HUES48 (cell line): Measurements from ENCODE around the gene SAFB2.

Source experiments
- H3K27ac ChIP-seq: one replicate; pipeline ENCODE4 v1.7.0; 2013; ENCODE audit warnings: low read depth, low read length, inconsistent platforms
- H3K27me3 ChIP-seq: 2 replicates; pipeline ENCODE4 v1.6.1; 2013; ENCODE audit warnings: mild to moderate bottlenecking, low read length; ENCODE audit not compliant: control insufficient read depth, insufficient read depth
- H3K36me3 ChIP-seq: 2 replicates; pipeline ENCODE4 v1.6.1; 2013; ENCODE audit warnings: low read length; ENCODE audit not compliant: control insufficient read depth, insufficient read depth
- H3K4me1 ChIP-seq: 2 replicates; pipeline ENCODE4 v1.6.1; 2013; ENCODE audit warnings: mild to moderate bottlenecking, low read length; ENCODE audit not compliant: control insufficient read depth, insufficient read depth
- H3K4me3 ChIP-seq: 2 replicates; pipeline ENCODE4 v1.5.1; 2013; ENCODE audit warnings: mild to moderate bottlenecking, low read depth, low read length
- H3K9ac ChIP-seq: 2 replicates; pipeline ENCODE4 v1.6.1; 2013; ENCODE audit warnings: mild to moderate bottlenecking, low read depth, low read length, moderate library complexity
- H3K9me3 ChIP-seq: 2 replicates; pipeline ENCODE4 v1.6.1; 2013; ENCODE audit warnings: low read length; ENCODE audit not compliant: control insufficient read depth, insufficient read depth

SAFB2 gene

DNA sequence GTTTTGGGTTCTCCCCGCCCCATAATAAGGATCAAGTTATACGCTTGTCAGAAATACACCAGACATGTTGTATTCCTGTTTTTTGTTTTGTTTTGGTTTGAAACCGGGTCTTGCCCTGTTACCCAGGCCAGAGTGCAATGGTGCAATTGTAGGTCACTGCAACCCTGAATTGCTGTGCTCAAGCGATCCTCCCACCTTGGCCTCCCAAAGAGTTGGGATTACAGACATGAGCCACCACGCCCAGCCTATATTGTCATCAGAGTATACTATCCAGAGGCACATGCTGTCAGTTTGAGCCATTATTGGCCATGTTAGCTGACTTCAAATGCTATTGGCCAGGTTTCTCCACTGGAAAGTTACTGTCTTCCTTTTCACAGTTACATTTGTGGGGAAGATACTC is 10.1 kb upstream of the SAFB2 start:
- Histone ChIP-seq H3K27ac (no peak overlapping the region), H3K9me3 (no peaks in the 10 kb centered on the region), H3K4me1 (no peaks in the 10 kb centered on the region), H3K4me3 (no peak overlapping the region), H3K27me3 (no peaks in the 10 kb centered on the region), H3K9ac (no peak overlapping the region), H3K36me3 (peaks cover 58% of the 10 kb centered on the region)

DNA sequence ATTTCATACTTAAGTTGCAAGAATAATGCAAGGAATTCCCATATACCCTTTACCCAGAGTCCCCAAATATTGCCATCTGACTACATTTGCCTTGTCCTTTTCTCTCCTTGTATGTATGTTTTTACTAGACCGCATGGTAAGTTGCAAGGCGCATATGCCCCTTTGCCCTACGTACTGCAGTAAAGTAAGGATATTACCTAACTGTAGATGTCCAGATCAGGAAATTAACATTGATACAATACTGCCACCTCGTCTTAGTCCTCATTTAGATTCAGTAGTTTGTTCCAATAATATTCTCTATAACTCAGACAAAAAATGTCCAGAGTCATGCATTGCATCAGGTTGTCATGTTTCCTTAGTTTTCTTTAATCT is 9.7 kb upstream of the SAFB2 start:
- Histone ChIP-seq H3K36me3 (peaks cover 63% of the 10 kb centered on the region), H3K9ac (no peak overlapping the region), H3K4me3 (no peak overlapping the region), H3K27ac (no peak overlapping the region), H3K9me3 (no peaks in the 10 kb centered on the region), H3K4me1 (no peaks in the 10 kb centered on the region), H3K27me3 (no peaks in the 10 kb centered on the region)

DNA sequence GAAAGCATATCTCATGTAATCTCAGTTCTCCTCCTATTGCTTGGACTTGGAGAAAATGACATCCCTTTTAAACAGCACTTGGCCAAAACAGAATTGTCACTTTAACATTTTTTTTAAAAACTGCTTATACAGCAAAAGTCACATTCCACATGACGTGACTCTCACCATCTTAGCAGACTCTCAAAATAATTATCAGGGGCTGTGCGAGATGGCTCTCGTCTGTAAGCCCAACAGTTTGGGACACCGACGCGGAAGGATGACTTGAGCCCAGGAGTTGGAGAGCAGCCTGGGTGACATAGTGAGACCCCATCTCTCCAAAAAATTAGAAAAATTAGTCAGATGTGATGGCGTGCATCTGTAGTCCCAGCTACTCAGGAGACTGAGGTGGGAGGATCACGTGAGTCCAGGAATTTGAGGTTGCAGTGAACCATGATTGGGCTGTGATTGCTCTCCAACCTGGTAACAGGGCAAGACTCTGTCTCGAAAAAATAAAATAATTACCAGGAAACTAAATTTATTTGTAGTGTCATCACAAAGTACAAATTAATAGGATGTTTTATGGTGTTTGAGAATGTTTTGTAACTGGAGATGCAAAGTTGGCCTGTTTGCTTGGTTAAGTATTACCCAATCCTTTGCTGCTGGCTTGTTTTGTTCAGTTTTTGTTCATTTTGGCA is 9.1 kb upstream of the SAFB2 start:
- H3K4me3 ChIP-seq, result no peak overlapping the region
- no peak overlapping the region for H3K9ac ChIP-seq
- no peaks in the 10 kb centered on the region for H3K4me1 ChIP-seq
- no peaks in the 10 kb centered on the region for H3K27me3 ChIP-seq
- no peaks in the 10 kb centered on the region for H3K9me3 ChIP-seq
- peaks cover 68% of the 10 kb centered on the region for H3K36me3 ChIP-seq
- no peak overlapping the region for H3K27ac ChIP-seq

DNA sequence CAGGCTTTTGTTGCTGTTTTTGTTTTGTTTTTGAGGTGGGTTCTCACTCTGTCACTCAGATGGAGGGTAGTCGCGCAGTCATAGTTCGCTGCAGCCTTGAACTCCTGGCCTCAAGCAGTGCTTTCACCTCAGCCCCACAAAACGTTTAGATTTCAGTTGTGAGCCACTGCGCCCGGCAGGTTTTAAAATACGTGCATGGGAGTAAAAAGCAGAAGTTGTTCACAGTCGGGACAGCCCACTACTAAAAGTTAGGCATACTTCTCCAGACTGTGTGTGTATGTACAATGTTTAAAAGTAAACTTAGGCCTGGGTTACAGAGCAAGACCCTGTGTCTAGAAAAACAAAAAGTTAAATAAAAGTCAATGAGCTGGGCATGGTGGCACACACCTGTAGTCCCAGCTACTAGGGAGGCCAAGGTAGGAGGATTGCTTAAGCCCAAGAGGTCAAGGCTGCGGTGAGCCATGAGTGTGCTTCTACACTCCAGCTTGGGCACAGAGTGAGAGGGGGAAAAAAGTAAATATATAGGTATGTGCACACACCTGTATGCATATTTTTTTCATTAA is 6.4 kb upstream of the SAFB2 start:
- H3K36me3 ChIP-seq, result peaks cover 72% of the 10 kb centered on the region
- no peak overlapping the region for H3K4me3 ChIP-seq

DNA sequence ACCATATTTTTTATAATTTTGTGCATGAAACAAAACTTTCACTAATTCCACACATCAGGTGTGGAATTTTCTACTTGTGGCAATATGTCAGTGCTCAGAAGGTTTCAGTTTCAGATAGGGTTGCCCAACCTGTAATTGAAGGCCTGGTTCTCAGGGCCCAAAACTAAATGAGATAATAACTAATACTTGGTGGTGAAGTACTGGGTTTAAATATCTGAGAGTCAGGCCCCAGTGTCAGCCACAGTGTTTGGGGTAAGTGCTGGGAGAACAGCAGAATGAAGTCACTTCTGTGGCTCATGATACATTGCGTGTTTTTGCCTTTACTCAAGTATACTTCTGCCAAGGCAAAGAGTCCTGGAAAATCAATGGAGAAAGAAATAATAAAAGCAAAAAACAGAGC is 5.9 kb upstream of the SAFB2 start:
- Histone ChIP-seq H3K27me3 (no peaks in the 10 kb centered on the region), H3K36me3 (peaks cover 72% of the 10 kb centered on the region), H3K4me1 (peaks cover 12% of the 10 kb centered on the region), H3K4me3 (no peak overlapping the region), H3K9me3 (no peaks in the 10 kb centered on the region), H3K9ac (no peak overlapping the region), H3K27ac (no peak overlapping the region)

More for the DNA sequence above, 6.4 kb upstream of the SAFB2 start:
- no peak overlapping the region for H3K27ac ChIP-seq
- H3K27me3 ChIP-seq, result no peaks in the 10 kb centered on the region
- peaks cover 12% of the 10 kb centered on the region for H3K4me1 ChIP-seq
- no peaks in the 10 kb centered on the region for H3K9me3 ChIP-seq
- no peak overlapping the region for H3K9ac ChIP-seq

DNA sequence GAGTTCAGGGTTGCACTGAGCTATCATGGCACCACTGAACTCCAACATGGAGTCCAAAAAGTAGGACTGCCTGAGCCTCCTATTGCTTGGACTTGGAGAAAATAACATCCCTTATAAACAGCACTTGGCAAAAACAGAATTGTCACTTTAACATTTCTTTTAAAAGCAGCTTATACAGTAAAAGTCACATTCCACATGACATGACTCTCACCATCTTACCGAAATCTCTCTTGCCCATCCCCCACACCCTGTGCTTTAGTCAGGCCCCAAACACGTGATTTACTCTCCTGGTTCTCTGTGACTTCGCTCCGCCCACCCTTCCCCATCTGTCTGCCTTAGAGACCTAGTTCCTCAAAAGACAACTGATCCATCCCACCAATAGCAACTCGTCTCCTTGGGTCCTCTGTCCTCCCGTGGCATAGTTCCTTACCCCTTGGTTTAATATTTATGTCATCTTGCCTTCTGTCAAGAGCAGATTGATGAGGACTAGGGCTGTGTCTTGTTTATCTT is 4.9 kb upstream of the SAFB2 start:
- Histone ChIP-seq H3K4me3 (no peak overlapping the region), H3K9ac (no peak overlapping the region), H3K9me3 (no peaks in the 10 kb centered on the region), H3K4me1 (peaks cover 12% of the 10 kb centered on the region), H3K27ac (no peak overlapping the region), H3K27me3 (no peaks in the 10 kb centered on the region), H3K36me3 (peaks cover 68% of the 10 kb centered on the region)

DNA sequence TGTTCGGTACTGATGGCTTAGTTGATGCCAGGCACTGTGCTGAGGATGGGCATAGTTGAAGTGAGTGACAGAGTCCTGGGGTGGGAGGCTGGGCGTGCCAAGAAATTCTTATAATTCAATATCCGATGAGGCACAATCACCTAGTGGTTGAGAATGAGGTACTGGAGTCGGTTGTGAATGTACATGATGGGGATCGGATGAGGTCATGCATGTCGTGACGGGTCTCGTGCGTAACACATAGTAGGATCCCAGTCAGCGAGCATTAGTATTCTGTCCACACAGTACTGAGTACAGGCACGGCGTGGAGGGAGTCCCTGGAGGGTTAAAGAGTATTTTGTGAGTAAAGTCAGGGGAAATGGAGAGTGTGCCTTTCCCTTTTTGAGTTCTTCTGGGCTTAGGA is 3.1 kb upstream of the SAFB2 start:
- Histone ChIP-seq H3K9me3 (no peaks in the 10 kb centered on the region), H3K36me3 (peaks cover 66% of the 10 kb centered on the region), H3K4me1 (peaks cover 19% of the 10 kb centered on the region), H3K27ac (no peak overlapping the region), H3K9ac (no peak overlapping the region), H3K4me3 (no peak overlapping the region), H3K27me3 (no peaks in the 10 kb centered on the region)

DNA sequence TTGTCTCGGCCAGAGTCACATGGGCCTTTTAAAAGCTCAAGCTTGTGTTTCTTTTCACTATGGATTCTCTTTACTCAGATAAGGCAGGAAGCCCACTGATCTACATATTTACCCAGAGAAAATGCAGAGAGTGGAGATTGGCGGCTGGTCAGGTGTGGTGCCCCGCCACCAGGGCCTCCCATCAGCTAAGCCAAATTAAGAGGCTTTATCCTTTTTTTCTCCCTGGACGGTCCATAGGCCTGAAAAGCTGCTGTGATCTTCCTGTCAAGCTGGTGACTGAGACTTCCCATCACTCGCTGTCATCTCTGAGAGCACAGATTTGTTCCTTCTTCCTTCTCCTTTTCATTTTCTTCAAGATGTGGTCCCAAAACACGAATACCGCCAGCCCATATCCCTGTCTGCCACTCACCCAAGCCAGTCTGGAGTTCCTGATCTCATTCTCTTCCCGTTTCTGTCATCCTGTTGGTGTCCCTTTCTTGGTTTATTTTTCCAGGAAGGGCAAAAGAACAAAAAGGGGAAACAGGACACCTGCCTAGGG is 2.2 kb upstream of the SAFB2 start:
- H3K27ac ChIP-seq, result peak overlapping the region; percentile 56
- H3K36me3 ChIP-seq, result peaks cover 67% of the 10 kb centered on the region
- no peaks in the 10 kb centered on the region for H3K27me3 ChIP-seq
- no peaks in the 10 kb centered on the region for H3K9me3 ChIP-seq
- H3K9ac ChIP-seq, result peak overlapping the region; percentile 93; the same call in 1 of the 2 replicates
- peaks cover 19% of the 10 kb centered on the region for H3K4me1 ChIP-seq
- H3K4me3 ChIP-seq, result peak overlapping the region; percentile 83

DNA sequence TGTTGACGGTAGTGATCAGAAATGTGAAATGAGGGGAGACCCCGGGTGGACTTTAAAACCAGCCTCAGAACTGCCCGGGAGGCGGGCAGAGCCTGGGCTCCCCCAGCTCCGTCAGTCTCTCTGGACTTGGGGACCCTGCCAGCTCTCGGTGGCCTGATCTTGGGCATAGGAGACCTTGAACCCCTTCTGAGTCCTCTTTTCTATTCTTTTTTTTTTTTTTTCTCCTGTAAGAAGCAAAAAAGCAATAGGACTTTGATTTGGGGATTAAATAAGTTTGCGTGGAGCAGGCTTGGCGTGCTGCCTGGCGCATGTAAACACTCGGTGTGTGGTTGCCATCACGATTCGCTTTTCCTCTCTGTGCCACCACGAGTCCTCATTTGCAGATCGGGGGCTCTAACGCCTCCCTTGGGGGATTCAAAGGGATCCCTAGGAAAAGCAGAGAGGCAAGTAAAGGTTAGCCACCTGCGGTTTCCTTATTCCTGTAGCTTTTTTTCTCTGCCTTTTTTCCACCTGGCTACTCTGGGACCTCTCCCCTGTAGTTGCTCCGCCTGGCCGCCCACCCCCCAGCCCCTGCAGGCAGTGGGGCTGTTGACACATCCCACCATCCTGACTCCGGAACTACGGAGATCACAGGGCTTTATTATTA is 1.6 kb upstream of the SAFB2 start:
- H3K4me3 ChIP-seq, result peak overlapping the region; percentile 83
- H3K9me3 ChIP-seq, result no peaks in the 10 kb centered on the region
- peaks cover 65% of the 10 kb centered on the region for H3K36me3 ChIP-seq
- peak overlapping the region; percentile 93 for H3K9ac ChIP-seq
- peak overlapping the region; percentile 56 for H3K27ac ChIP-seq
- H3K4me1 ChIP-seq, result peaks cover 19% of the 10 kb centered on the region
- no peaks in the 10 kb centered on the region for H3K27me3 ChIP-seq

DNA sequence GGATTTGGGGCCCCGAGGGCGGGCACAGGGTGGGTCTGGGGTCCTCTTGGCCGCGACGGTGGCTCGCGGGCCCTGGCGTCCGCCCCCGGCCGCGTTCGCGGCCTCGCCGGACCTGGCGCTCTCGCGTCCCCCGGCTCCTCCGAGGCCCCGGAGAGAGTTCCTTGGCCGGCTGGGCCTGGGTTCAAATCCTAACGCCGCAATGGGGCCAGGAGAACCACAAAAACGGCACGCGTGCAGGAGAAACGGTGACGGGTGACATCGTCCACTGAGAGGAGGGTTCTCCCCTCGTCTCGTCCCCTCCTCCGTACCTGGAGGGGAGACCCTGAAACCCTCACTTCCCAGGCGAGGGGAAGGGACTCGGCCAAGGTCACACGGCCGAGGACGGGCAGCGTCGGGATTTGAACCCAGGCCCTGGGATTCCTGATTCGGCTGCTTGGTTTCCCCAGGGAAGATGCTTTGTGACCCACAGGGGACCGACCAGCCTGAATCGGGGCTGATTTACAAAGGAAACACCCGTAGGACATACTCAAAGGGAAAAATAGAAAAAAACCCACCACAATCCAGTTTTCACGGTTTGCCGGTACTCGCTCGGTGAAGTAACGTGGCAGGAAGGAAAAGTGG is 931 bp upstream of the SAFB2 start:
- peaks cover 19% of the 10 kb centered on the region for H3K4me1 ChIP-seq
- H3K27me3 ChIP-seq, result no peaks in the 10 kb centered on the region
- peaks cover 65% of the 10 kb centered on the region for H3K36me3 ChIP-seq
- peak overlapping the region; percentile 83 for H3K4me3 ChIP-seq
- H3K9me3 ChIP-seq, result no peaks in the 10 kb centered on the region
- peak overlapping the region; percentile 96 for H3K27ac ChIP-seq
- peak overlapping the region; percentile 93 for H3K9ac ChIP-seq
